Stomach (tissue), 9 donors: ENCODE measurements around the gene COL27A1. TPM values are rescaled to one million over a fixed set of nuclear protein-coding genes. Genes with fewer than 3 reads are reported as not detected.
"Not testable (repeated sequence)": the region's sequence is repeated elsewhere in the genome, so short reads cannot be mapped to it uniquely, and the experiment has no call there.

Source experiments
- DNase-seq, 2 donors: peaks; one replicate each; pipeline versions ENCODE4 v3.0.0 to v3.0.0-alpha.2; 2013 to 2019
- H3K27ac ChIP-seq, 5 donors: fragments of 200-600 bp in 4 of 5; sonication (generic) in 4 of 5; one replicate each; pipeline ENCODE4 v1.5.1; 2013 to 2019; ENCODE audit warnings: mild to moderate bottlenecking in 1 of 5, moderate library complexity in 1 of 5
- H3K27me3 ChIP-seq, 3 donors: fragments of 200-600 bp; sonication (generic); one replicate each; pipeline ENCODE4 v1.5.1; 2017 to 2019; ENCODE audit warnings: mixed run types in 1 of 3
- H3K36me3 ChIP-seq, 4 donors: fragments of 200-600 bp; sonication (generic); 1 replicate in 3 of 4; 2 replicates in 1 of 4; pipeline ENCODE4 v1.5.1; 2016 to 2019
- H3K4me1 ChIP-seq, 4 donors: fragments of 200-600 bp; sonication (generic); one replicate each; pipeline ENCODE4 v1.5.1; 2016 to 2019
- H3K4me3 ChIP-seq, 4 donors: fragments of 200-600 bp; sonication (generic) in 3 of 4; one replicate each; pipeline ENCODE4 v1.5.1; 2016 to 2019; ENCODE audit warnings: mild to moderate bottlenecking in 1 of 4
- H3K9me3 ChIP-seq, 4 donors: fragments of 200-600 bp; sonication (generic); one replicate each; pipeline ENCODE4 v1.5.1; 2016 to 2019
- CTCF ChIP-seq, 7 experiments: fragments of 450-650 bp in 4 of 7; fragments of 200-600 bp in 3 of 7; sonication (generic) in 3 of 7; IDR thresholded peaks; one replicate each; pipeline ENCODE4 v1.5.1; 2016 to 2019; ENCODE audit warnings: antibody characterized with exemption in 7 of 7, control low read depth in 2 of 7, mild to moderate bottlenecking in 1 of 7
- EP300 ChIP-seq: sonication (generic); formaldehyde crosslinking; IDR thresholded peaks from one replicate; pipeline ENCODE4 v1.6.1; 2017; ENCODE audit warnings: antibody characterized with exemption
- POLR2A ChIP-seq, 4 donors: fragments of 450-650 bp; IDR thresholded peaks; one replicate each; pipeline ENCODE4 v1.6.1; 2016; ENCODE audit warnings: antibody characterized with exemption in 4 of 4, control low read depth in 2 of 4, mild to moderate bottlenecking in 1 of 4, moderate library complexity in 1 of 4
- POLR2AphosphoS5 ChIP-seq, 3 donors: sonication (generic); formaldehyde crosslinking; IDR thresholded peaks; one replicate each; pipeline ENCODE4 v1.6.1; 2016; ENCODE audit warnings: antibody characterized with exemption in 3 of 3
- WGBS, 5 donors: extraction: QIAGEN DNeasy Blood & Tissue Kit in 3 of 5; methylation state at CpG; one replicate each; pipeline versions ENCODE4 v1.1.5 to v1.1.7; 2013 to 2018; 5-methylcytosine and 5-hydroxymethylcytosine counted together
- intact Hi-C: fragments of 100-400 bp; cut with DNase I; formaldehyde crosslinking; loops from one replicate; pipeline ENCODE4 v1.15.1; 2023; ENCODE audit warnings: low total_unique reads
- polyA plus RNA-seq, 3 donors: library from polyadenylated mRNA; stranded (reverse); fragments of 200-250 nt; gene quantifications; one replicate each; pipeline ENCODE4 v1.2.3, GENCODE V29; 2013
- total RNA-seq, 5 donors: library from RNA; depleted of rRNA; stranded (reverse); fragments of >200 nt; gene quantifications; one replicate each; pipeline versions ENCODE4 v1.1.0 to v1.2.3, GENCODE V29; 2014 to 2016
- donor health status: healthy with polysubstance abuse.
- donor health status: Bipolar disorder and iron deficiency.
- donor health status: healthy.

COL27A1 gene
- total and polyA plus RNA-seq, 8 donors: 2.9 to 26.3 (median 8.2) TPM

GRCh38 chr9:114124138-114124537 lies 31.2 kb upstream of the COL27A1 start:
- H3K27ac ChIP-seq: no peak overlapping the region
- WGBS, 5 donors: 21 to 61% (median 45%) methylated on average over 1 of the region's 1 CpG
- no peak overlapping the region for H3K4me3 ChIP-seq
- H3K36me3 ChIP-seq: no peaks in the 10 kb centered on the region
- TF ChIP-seq POLR2A (IDR thresholded peaks at IDR 0.05): no peak
- TF ChIP-seq POLR2AphosphoS5 (IDR thresholded peaks at IDR 0.05): no peak
- no peak for TF ChIP-seq EP300
- no peak for TF ChIP-seq CTCF (IDR thresholded peaks at IDR 0.05)
- peaks cover 0 to 13% (median 12%) of the 10 kb centered on the region in 4 donors for H3K9me3 ChIP-seq
- intact Hi-C loops: no loop called here
- peaks cover 3 to 26% (median 12%) of the 10 kb centered on the region in 4 donors for H3K4me1 ChIP-seq
- H3K27me3 ChIP-seq: peaks cover 0 to 3% (median 0%) of the 10 kb centered on the region in 3 donors
- no peak for DNase-seq

GRCh38 chr9:114124666-114125475 lies 30.5 kb upstream of the COL27A1 start:
- DNase-seq: no peak
- TF ChIP-seq EP300: no peak
- no peak for TF ChIP-seq POLR2AphosphoS5 (IDR thresholded peaks at IDR 0.05)
- TF ChIP-seq POLR2A (IDR thresholded peaks at IDR 0.05): no peak
- no peak for TF ChIP-seq CTCF (IDR thresholded peaks at IDR 0.05)
- whole genome bisulfite sequencing, 5 donors: 71 to 86% (median 79%) methylated on average over 13 of the region's 13 CpGs
- Histone ChIP-seq H3K4me3 (no peak overlapping the region), H3K9me3 (peaks cover 0 to 13% (median 12%) of the 10 kb centered on the region in 4 donors), H3K27me3 (no peaks in the 10 kb centered on the region), H3K27ac (no peak overlapping the region), H3K36me3 (no peaks in the 10 kb centered on the region), H3K4me1 (peaks cover 0 to 21% (median 6%) of the 10 kb centered on the region in 4 donors)
- intact Hi-C loops: no loop called here

- Histone ChIP-seq H3K36me3 (no peaks in the 10 kb centered on the region), H3K4me3 (no peak overlapping the region), H3K27me3 (no peaks in the 10 kb centered on the region), H3K4me1 (peaks cover 0 to 14% (median 4%) of the 10 kb centered on the region in 4 donors), H3K9me3 (peaks cover 0 to 13% (median 12%) of the 10 kb centered on the region in 4 donors), H3K27ac (no peak overlapping the region)
- TF ChIP-seq POLR2A (IDR thresholded peaks at IDR 0.05) (no peak), CTCF (IDR thresholded peaks at IDR 0.05) (no peak), EP300 (no peak), POLR2AphosphoS5 (IDR thresholded peaks at IDR 0.05) (no peak)
- 72 to 96% (median 89%) methylated on average over 5 to 10 of the region's 10 CpGs for WGBS, 5 donors
- intact Hi-C loops: no loop called here
- DNase-seq: no peak
These were observed 29.8 kb upstream of the COL27A1 start for GRCh38 chr9:114125476-114126013.

- no peak overlapping the region for H3K27ac ChIP-seq
- H3K4me1 ChIP-seq: peaks cover 0 to 14% (median 4%) of the 10 kb centered on the region in 4 donors
- 70 to 86% (median 76%) methylated on average over 13 of the region's 13 CpGs for WGBS, 5 donors
- intact Hi-C loops: no loop called here
- H3K36me3 ChIP-seq: no peaks in the 10 kb centered on the region
- H3K4me3 ChIP-seq: no peak overlapping the region
- DNase-seq: no peak
- peaks cover 0 to 13% (median 12%) of the 10 kb centered on the region in 4 donors for H3K9me3 ChIP-seq
- TF ChIP-seq POLR2A (IDR thresholded peaks at IDR 0.05) (no peak), EP300 (no peak), CTCF (IDR thresholded peaks at IDR 0.05) (no peak), POLR2AphosphoS5 (IDR thresholded peaks at IDR 0.05) (no peak)
- H3K27me3 ChIP-seq: no peaks in the 10 kb centered on the region
These were observed 28.9 kb upstream of the COL27A1 start for GRCh38 chr9:114126247-114127060.

GRCh38 chr9:114128759-114129158 lies 26.6 kb upstream of the COL27A1 start:
- H3K4me3 ChIP-seq, H3K27ac ChIP-seq, DNase-seq, intact Hi-C loops, H3K36me3 ChIP-seq, H3K27me3 ChIP-seq: not testable (repeated sequence)
- H3K9me3 ChIP-seq: peaks cover 0 to 13% (median 12%) of the 10 kb centered on the region in 4 donors
- 85 to 95% (median 91%) methylated on average over 3 of the region's 3 CpGs for WGBS, 5 donors
- H3K4me1 ChIP-seq: peaks cover 0 to 11% (median 1%) of the 10 kb centered on the region in 4 donors
